Measurements from ENCODE around the gene INTS11.

Gene INTS11

DNA sequence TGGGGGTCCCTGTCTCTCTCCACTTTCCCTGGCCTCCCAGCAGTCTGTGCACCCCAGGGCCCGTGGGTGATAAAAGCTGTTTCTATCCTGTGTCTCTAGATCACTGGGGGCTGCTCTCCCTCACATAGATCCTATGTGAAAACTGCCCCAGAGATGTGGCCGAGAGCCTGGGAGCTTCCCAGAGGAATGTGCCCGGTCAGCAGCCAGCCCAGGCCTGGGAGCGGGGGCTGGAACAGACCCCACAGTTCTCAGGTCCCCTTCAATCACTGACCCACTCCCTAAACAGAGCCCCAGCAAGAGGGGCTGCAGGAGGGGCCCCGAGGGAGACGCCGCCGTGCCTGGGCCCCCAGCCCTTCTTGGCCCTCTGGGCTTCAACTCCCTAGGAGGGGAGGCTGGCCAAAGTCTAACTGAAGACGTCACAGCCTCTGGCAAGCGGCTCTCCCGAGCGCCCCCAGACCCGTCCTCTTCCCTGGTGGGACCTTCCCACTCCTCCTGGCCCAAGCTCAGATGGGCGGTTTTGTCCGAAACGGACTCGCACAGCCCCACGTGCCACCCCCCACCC lies 33.5 kb upstream of the INTS11 start:
- no peaks in the 10 kb centered on the region for H3K27me3 ChIP-seq (ENCODE audit: control insufficient read depth, insufficient read depth, low read length)
- H3K9ac ChIP-seq = no peak overlapping the region

DNA sequence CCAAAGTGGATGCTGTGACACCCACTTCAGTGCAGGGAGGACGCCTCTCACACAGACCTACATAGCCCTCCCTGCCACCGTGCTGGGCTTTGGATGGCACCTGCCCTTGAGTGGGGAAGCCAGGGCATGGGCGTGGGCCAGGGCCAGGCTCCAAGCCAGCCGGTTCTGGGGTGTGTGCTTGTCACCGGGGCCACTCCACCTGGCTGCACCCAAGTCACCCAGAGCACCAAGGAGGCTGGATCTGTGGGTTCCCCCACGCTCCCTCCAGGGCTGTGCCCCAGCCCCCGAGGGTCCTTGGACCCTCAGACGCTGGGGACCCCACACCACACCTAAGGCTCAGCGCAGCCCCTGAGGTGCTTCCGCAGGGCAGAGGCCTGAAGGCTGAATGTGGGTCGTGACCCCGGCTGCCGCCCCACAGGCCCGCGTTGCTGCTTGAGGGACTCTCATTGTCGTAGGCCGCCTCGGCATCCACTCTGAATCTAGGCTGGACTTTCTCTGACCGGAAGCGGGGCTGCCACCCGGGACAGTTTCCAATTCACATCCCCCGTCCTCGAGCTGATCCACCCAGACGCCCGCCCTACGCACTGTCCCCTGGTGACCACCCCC lies 32.4 kb upstream of the INTS11 start:
- Histone ChIP-seq H3K79me2 (no peaks in the 10 kb centered on the region), H3K36me3 (ENCODE audit: control insufficient read depth, insufficient read depth, low read length) (no peaks in the 10 kb centered on the region), H3K9me3 (ENCODE audit: control insufficient read depth, low read length) (no peaks in the 10 kb centered on the region), H3K4me3 (ENCODE audit: low read depth, low read length) (no peak overlapping the region), H3K9ac (no peak overlapping the region), H3K4me2 (ENCODE audit: low read length) (no peak overlapping the region), H3K27ac (no peak overlapping the region), H3K4me1 (no peaks in the 10 kb centered on the region), H2AFZ (no peak overlapping the region), H3K27me3 (ENCODE audit: control insufficient read depth, insufficient read depth, low read length) (no peaks in the 10 kb centered on the region)
- TF ChIP-seq, protein P1, sequence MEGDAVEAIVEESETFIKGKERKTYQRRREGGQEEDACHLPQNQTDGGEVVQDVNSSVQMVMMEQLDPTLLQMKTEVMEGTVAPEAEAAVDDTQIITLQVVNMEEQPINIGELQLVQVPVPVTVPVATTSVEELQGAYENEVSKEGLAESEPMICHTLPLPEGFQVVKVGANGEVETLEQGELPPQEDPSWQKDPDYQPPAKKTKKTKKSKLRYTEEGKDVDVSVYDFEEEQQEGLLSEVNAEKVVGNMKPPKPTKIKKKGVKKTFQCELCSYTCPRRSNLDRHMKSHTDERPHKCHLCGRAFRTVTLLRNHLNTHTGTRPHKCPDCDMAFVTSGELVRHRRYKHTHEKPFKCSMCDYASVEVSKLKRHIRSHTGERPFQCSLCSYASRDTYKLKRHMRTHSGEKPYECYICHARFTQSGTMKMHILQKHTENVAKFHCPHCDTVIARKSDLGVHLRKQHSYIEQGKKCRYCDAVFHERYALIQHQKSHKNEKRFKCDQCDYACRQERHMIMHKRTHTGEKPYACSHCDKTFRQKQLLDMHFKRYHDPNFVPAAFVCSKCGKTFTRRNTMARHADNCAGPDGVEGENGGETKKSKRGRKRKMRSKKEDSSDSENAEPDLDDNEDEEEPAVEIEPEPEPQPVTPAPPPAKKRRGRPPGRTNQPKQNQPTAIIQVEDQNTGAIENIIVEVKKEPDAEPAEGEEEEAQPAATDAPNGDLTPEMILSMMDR (IDR thresholded peaks at IDR 0.05) = no peak

More for the DNA sequence above, 33.5 kb upstream of the INTS11 start:
- Histone ChIP-seq H3K4me2 (ENCODE audit: low read length) (no peak overlapping the region), H3K36me3 (ENCODE audit: control insufficient read depth, insufficient read depth, low read length) (no peaks in the 10 kb centered on the region), H3K79me2 (no peaks in the 10 kb centered on the region), H3K27ac (no peak overlapping the region), H3K9me3 (ENCODE audit: control insufficient read depth, low read length) (no peaks in the 10 kb centered on the region), H3K4me1 (no peaks in the 10 kb centered on the region), H2AFZ (no peak overlapping the region), H3K4me3 (ENCODE audit: low read depth, low read length) (no peak overlapping the region)
- TF ChIP-seq, protein P1 (IDR thresholded peaks at IDR 0.05) = no peak

DNA sequence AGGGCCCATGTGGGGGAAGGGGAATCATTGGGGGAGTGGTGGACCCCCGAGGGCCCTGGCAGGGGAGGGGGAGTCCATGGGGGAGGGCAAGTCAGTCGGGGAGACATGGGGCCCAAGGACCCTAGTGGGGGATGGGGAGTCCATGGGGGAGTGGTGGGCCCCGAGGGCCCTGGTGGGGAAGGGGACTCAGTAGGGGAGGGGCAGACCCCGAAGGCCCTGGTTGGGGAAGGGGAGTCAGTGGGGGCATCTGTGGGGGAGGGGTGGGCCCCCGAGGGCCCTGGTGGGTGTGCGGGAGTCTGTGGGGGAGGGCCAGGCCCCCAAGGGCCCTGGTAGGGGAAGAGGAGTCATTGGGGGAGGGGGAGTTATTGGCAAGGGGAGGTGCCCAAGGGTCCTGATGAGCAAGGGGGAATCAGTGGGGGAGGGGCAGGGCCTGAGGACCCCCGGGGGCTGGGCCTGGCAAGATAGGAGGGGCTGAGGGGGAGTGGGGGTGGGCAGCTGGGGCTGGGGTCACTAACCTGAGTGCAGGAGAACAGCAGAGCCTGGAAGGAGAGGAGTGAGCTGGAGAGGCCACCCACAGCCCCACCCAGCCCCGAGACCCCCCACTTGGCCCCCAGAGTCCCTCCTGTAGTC lies 31.8 kb upstream of the INTS11 start:
- H2AFZ ChIP-seq = no peak overlapping the region
- H3K36me3 ChIP-seq (ENCODE audit: control insufficient read depth, insufficient read depth, low read length) = no peaks in the 10 kb centered on the region
- no peaks in the 10 kb centered on the region for H3K9me3 ChIP-seq (ENCODE audit: control insufficient read depth, low read length)
- no peaks in the 10 kb centered on the region for H3K4me1 ChIP-seq
- H3K4me2 ChIP-seq (ENCODE audit: low read length) = no peak overlapping the region
- no peak overlapping the region for H3K27ac ChIP-seq
- TF ChIP-seq, protein P1 (IDR thresholded peaks at IDR 0.05) = no peak
- H3K4me3 ChIP-seq (ENCODE audit: low read depth, low read length) = no peak overlapping the region
- no peaks in the 10 kb centered on the region for H3K27me3 ChIP-seq (ENCODE audit: control insufficient read depth, insufficient read depth, low read length)
- no peaks in the 10 kb centered on the region for H3K79me2 ChIP-seq
- no peak overlapping the region for H3K9ac ChIP-seq

DNA sequence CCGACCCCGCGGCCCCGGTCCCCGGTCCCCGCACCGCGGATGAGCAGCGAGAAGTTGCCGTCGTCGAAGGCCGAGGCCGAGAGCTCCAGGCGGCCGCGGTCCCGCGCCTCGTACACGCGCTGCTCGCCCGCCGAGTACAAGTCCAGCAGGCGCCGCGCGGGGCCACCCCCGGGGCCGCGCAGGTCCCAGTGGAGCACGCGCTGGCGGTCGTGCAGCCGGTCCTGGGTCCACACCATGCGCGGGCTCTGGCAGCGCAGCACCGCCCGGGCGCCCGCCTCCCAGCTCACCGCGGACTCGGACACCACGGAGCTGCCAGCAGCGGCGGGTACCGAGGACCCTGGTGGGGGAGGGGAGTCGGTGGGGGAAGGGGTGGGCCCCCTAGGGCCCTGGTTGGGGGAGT lies 31.0 kb upstream of the INTS11 start:
- H3K79me2 ChIP-seq = no peaks in the 10 kb centered on the region
- no peaks in the 10 kb centered on the region for H3K9me3 ChIP-seq (ENCODE audit: control insufficient read depth, low read length)
- H3K9ac ChIP-seq = no peak overlapping the region
- H3K36me3 ChIP-seq (ENCODE audit: control insufficient read depth, insufficient read depth, low read length) = no peaks in the 10 kb centered on the region
- H2AFZ ChIP-seq = no peak overlapping the region
- H3K4me1 ChIP-seq = no peaks in the 10 kb centered on the region
- H3K4me2 ChIP-seq (ENCODE audit: low read length) = peak overlapping the region; percentile 44
- TF ChIP-seq, protein P1 (IDR thresholded peaks at IDR 0.05) = no peak
- H3K4me3 ChIP-seq (ENCODE audit: low read depth, low read length) = no peak overlapping the region
- H3K27ac ChIP-seq = no peak overlapping the region
- H3K27me3 ChIP-seq (ENCODE audit: control insufficient read depth, insufficient read depth, low read length) = no peaks in the 10 kb centered on the region

Data from parathyroid adenoma (tissue), 2 donors.